GM06990 (cell line): ENCODE results near the gene LATS1.

Source experiments
- DNase-seq: peaks from one replicate; pipeline ENCODE4 v3.0.0-alpha.2; 2011; ENCODE audit not compliant: insufficient read length; ENCODE audit errors: extremely low read depth
- H3K27me3 ChIP-seq: replicated peaks from 2 replicates; pipeline ENCODE4 v1.6.0; 2011; ENCODE audit warnings: low read length; ENCODE audit not compliant: control insufficient read depth, insufficient read depth
- H3K36me3 ChIP-seq: 2 replicates; pipeline ENCODE4 v1.5.1; 2011; ENCODE audit warnings: low read length; ENCODE audit not compliant: control insufficient read depth, insufficient read depth
- H3K4me3 ChIP-seq: replicated peaks from 2 replicates; pipeline ENCODE4 v1.5.1; 2011; ENCODE audit warnings: low read depth, mild to moderate bottlenecking, control low read depth, low read length
- CTCF ChIP-seq: IDR thresholded peaks from 2 replicates; pipeline ENCODE4 v1.5.1; 2011; ENCODE audit warnings: low read length, control low read depth, mild to moderate bottlenecking, inconsistent platforms; ENCODE audit not compliant: insufficient read depth, poor library complexity, severe bottlenecking

LATS1 gene

DNA sequence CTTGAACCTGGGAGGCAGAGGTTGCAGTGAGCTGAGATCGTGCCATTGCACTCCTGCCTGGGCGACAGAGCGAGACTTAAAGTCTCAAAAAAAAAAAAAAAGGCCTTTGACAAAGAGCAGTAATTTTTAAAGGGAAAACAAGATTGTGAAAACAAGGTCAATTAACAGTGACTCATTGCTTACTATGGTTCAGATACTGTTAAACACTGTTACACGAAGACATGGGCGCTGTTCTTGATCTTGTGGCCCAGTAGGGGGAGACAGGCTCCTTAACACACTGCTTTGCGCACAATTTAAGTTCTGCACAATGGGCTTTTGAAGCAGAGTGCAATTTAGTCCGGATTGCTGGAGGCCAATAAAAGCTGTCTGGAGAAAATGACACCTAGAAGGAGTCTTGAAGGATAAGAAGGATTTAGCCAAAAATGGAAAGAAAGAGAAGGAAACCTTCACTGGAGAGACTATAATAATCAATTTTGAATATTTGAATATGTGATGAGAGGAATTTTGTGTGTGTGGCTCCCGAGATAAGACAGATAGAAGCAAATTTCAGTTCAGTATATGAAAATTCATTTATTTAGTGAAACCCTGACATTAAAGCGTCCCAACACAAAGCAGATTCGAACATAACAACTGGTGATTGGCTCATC lies 6.0 kb upstream of the LATS1 start:
- no peak overlapping the region for H3K4me3 ChIP-seq
- H3K36me3 ChIP-seq, result peaks cover 3% of the 10 kb centered on the region
- peak; percentile 75 for TF ChIP-seq CTCF
- no peaks in the 10 kb centered on the region for H3K27me3 ChIP-seq
- DNase-seq, result no peak

GRCh38 chr6:149723262-149723661 lies 5.4 kb upstream of the LATS1 start:
- H3K27me3 ChIP-seq, result no peaks in the 10 kb centered on the region
- peaks cover 2% of the 10 kb centered on the region; the same call in 1 of the 2 replicates for H3K36me3 ChIP-seq
- no peak for DNase-seq
- H3K4me3 ChIP-seq, result no peak overlapping the region
- no peak for TF ChIP-seq CTCF

DNA sequence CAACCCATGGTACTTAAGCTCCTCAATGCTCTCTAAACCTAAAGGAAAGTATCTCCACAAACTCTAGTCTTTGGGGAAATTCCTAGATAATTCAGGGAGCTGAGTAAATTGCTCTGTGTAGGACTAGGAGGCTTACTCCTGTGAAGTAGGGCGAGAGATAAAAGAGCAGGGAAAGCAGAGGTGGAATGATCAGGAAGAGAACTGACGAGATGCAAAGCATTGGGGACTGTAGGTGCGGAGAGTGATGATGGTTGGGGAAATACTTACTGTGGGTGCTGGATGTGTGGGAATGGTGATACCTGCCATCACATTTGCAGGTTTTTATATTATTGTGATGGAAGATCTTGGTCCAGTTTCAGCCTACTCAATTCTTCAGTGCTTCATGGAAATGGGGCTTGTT lies 1.6 kb upstream of the LATS1 start:
- DNase-seq, result no peak
- peaks cover 2% of the 10 kb centered on the region; the same call in 1 of the 2 replicates for H3K36me3 ChIP-seq
- no peak for TF ChIP-seq CTCF
- H3K27me3 ChIP-seq, result no peaks in the 10 kb centered on the region
- H3K4me3 ChIP-seq, result no peak overlapping the region

- no peak for TF ChIP-seq CTCF
- Histone ChIP-seq H3K36me3 (no peaks in the 10 kb centered on the region), H3K27me3 (no peaks in the 10 kb centered on the region), H3K4me3 (peak overlapping the region; percentile 96)
- DNase-seq, result no peak
Observed at GRCh38 chr6:149717255-149717587, 680 bp downstream of the LATS1 start.

DNA sequence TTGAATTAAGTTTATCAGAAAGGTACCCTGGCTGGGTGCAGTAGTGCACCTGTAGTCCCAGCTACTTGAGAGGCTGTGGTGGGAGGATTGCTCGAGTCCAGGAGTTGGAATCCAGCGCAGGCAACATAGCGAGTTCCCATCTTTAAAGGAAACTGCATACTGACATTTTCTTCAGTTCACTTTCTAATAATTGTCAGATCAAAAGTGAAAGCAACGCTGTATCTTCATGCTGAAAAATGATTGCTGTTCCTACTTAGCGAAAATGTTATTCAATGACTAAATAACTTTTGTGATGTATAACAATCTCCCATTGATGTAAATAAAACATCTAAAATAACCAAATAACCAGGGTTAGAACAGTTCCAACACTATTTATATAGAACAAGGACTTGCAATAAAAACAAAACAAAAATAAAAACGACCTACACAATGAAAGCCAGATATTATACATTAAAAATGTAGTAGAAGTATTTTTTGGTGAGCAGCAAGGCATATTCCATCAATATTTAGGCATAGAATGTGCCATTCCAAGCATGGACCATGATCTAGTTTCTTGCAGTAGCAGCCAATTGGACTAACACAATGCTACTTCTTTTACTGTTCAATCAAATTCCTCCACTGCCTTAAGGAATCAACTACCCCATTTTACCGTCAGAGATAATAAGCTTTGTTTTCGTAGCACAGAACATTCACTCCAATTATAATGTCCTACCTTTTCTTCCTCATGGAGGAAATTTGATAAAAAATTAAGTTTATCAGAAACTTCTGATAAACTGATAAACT lies 1.5 kb downstream of the LATS1 start:
- Histone ChIP-seq H3K27me3 (no peaks in the 10 kb centered on the region), H3K36me3 (no peaks in the 10 kb centered on the region), H3K4me3 (peak overlapping the region; percentile 96)
- no peak for TF ChIP-seq CTCF
- peak; percentile 8 for DNase-seq
